Measurements from ENCODE around the gene RAD23A. TPM values are rescaled to one million over a fixed set of nuclear protein-coding genes. Genes with fewer than 3 reads are reported as not detected.

The RAD23A gene
- total and polyA plus RNA-seq, 2 of the 4 experiments (the other 2 are of a cell fraction) = 54.3 to 67.8 TPM

- H4K20me1 ChIP-seq (ENCODE audit: insufficient read depth, low read length) = peaks cover 64% of the 10 kb centered on the region
- no peak overlapping the region; the same call in 1 of the 2 replicates for H3K56ac ChIP-seq (ENCODE audit: extremely low read depth, insufficient read depth, low read length)
- H3K23ac ChIP-seq (ENCODE audit: low read depth, low read length) = peak overlapping the region; percentile 89
- H3K27ac ChIP-seq (ENCODE audit: insufficient read depth, low read length) = peak overlapping the region; percentile 43
- intact Hi-C loops (cut with micrococcal nuclease) = no loop called here
- BruUV-seq (replicated peaks) = no TSS peak
- H3K4ac ChIP-seq (ENCODE audit: low read depth, low read length) = peak overlapping the region; percentile 44; the same call in 1 of the 2 replicates
- H3K4me1 ChIP-seq (ENCODE audit: control insufficient read depth, insufficient read depth, low read length) = peaks cover 15% of the 10 kb centered on the region
- H3K36me3 ChIP-seq (ENCODE audit: control insufficient read depth, insufficient read depth, low read length) = peaks cover 48% of the 10 kb centered on the region
- WGBS, 2 experiments (ENCODE audit: extremely low coverage in 2 of 2, insufficient read length in 1 of 2) = 80% methylated on average over 1 of the region's 10 CpGs; no CpG with 5 or more reads in 1 of the 2 experiments
- H3K9ac ChIP-seq (ENCODE audit: low read depth, low read length) = peak overlapping the region; percentile 67; the same call in 1 of the 2 replicates
- H4K8ac ChIP-seq (ENCODE audit: low read depth in 2 of 2, low read length in 2 of 2) = no peak overlapping the region
- H2BK15ac ChIP-seq (ENCODE audit: low read depth, low read length) = no peak overlapping the region
- H4K5ac ChIP-seq (ENCODE audit: low read depth, low read length) = no peak overlapping the region
- peaks cover 15% of the 10 kb centered on the region for H3K9me1 ChIP-seq (ENCODE audit: insufficient read depth, low read length)
- H2AK5ac ChIP-seq (ENCODE audit: low read depth, low read length) = peak overlapping the region; percentile 94
- H3K18ac ChIP-seq (ENCODE audit: low read depth, low read length) = no peak overlapping the region
- H3K79me1 ChIP-seq (ENCODE audit: low read depth in 1 of 2, low read length in 2 of 2) = peaks cover 5 to 55% of the 10 kb centered on the region in 2 experiments; a peak in 3 of 4 replicates
- H2BK20ac ChIP-seq (ENCODE audit: low read depth, low read length) = no peak overlapping the region
- ChIA-PET POLR2A (ENCODE audit: unreplicated experiment) (no interaction called here), CTCF (no interaction called here)
- no peak for DNase-seq
- H2BK5ac ChIP-seq (ENCODE audit: low read depth, low read length, poor library complexity, severe bottlenecking) = no peak overlapping the region
- TF ChIP-seq RAD21 (IDR thresholded peaks at IDR 0.05; ENCODE audit: low read length) (no peak), SMC3 (IDR thresholded peaks at IDR 0.05; ENCODE audit: low read depth, low read length) (no peak), CTCF (conservative IDR thresholded peaks at IDR 0.05; ENCODE audit: low read depth, low read length) (no peak), MXI1 (IDR thresholded peaks at IDR 0.05; ENCODE audit: borderline replicate concordance, low read depth, low read length) (no peak), RCOR1 (IDR thresholded peaks at IDR 0.05; ENCODE audit: insufficient replicate concordance, low read length) (no peak), USF2 (IDR thresholded peaks at IDR 0.05; ENCODE audit: low read depth, low read length) (no peak), POLR2A (IDR thresholded peaks at IDR 0.05; ENCODE audit: low read depth, low read length) (no peak), CHD1 (IDR thresholded peaks at IDR 0.05; ENCODE audit: low read depth, low read length) (no peak), BHLHE40 (IDR thresholded peaks at IDR 0.05; ENCODE audit: low read depth, low read length) (no peak)
- TF ChIP-seq, protein P1, sequence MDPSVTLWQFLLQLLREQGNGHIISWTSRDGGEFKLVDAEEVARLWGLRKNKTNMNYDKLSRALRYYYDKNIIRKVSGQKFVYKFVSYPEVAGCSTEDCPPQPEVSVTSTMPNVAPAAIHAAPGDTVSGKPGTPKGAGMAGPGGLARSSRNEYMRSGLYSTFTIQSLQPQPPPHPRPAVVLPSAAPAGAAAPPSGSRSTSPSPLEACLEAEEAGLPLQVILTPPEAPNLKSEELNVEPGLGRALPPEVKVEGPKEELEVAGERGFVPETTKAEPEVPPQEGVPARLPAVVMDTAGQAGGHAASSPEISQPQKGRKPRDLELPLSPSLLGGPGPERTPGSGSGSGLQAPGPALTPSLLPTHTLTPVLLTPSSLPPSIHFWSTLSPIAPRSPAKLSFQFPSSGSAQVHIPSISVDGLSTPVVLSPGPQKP (IDR thresholded peaks at IDR 0.05; ENCODE audit: borderline replicate concordance, low read depth, low read length) = no peak
- dilution Hi-C loops (cut with HindIII; ENCODE audit: low sequenced_read_pairs, unreplicated experiment) = no loop called here
- H2AK9ac ChIP-seq (replicated peaks; ENCODE audit: low read depth, low read length, poor library complexity) = peak overlapping the region; percentile 81
- H2BK120ac ChIP-seq (ENCODE audit: low read depth, low read length) = no peak overlapping the region
- no peaks in the 10 kb centered on the region for H3K27me3 ChIP-seq (ENCODE audit: control insufficient read depth, insufficient read depth, low read length)
- H3K14ac ChIP-seq (replicated peaks; ENCODE audit: low read depth, low read length) = peak overlapping the region; percentile 84
- H3K4me2 ChIP-seq (ENCODE audit: low read depth, low read length) = peak overlapping the region; percentile 85
- H4K91ac ChIP-seq (ENCODE audit: insufficient read depth, low read depth, low read length) = no peak overlapping the region
- in situ Hi-C loops (cut with MboI; ENCODE audit: low sequenced_read_pairs) = no loop called here
- peak overlapping the region; percentile 80 for H3K4me3 ChIP-seq (ENCODE audit: insufficient read depth, low read depth, low read length)
- ATAC-seq (ENCODE audit: low read depth) = no peak
- H2AFZ ChIP-seq (replicated peaks; ENCODE audit: low read length, poor library complexity) = peak overlapping the region; percentile 66
- no peaks in the 10 kb centered on the region for H3K9me3 ChIP-seq (ENCODE audit: control insufficient read depth, insufficient read depth, low read length)
These were observed 5.7 kb upstream of the RAD23A start for GRCh38 chr19:12939975-12940423.

Measured in IMR-90 (cell line).